ENCODE data around the gene THUMPD2.

GRCh38 chr2:39703181-39703872 is 75.7 kb downstream of the THUMPD2 start:
- TF ChIP-seq POLR2AphosphoS5 (IDR thresholded peaks at IDR 0.05) (no peak), EZH2 (IDR thresholded peaks at IDR 0.05; ENCODE audit: borderline replicate concordance, insufficient read depth, low read length, poor library complexity, severe bottlenecking) (no peak)
- TF ChIP-seq, protein P1, sequence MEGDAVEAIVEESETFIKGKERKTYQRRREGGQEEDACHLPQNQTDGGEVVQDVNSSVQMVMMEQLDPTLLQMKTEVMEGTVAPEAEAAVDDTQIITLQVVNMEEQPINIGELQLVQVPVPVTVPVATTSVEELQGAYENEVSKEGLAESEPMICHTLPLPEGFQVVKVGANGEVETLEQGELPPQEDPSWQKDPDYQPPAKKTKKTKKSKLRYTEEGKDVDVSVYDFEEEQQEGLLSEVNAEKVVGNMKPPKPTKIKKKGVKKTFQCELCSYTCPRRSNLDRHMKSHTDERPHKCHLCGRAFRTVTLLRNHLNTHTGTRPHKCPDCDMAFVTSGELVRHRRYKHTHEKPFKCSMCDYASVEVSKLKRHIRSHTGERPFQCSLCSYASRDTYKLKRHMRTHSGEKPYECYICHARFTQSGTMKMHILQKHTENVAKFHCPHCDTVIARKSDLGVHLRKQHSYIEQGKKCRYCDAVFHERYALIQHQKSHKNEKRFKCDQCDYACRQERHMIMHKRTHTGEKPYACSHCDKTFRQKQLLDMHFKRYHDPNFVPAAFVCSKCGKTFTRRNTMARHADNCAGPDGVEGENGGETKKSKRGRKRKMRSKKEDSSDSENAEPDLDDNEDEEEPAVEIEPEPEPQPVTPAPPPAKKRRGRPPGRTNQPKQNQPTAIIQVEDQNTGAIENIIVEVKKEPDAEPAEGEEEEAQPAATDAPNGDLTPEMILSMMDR (IDR thresholded peaks at IDR 0.05; ENCODE audit: poor library complexity, severe bottlenecking), result no peak
- TF ChIP-seq, protein P2, sequence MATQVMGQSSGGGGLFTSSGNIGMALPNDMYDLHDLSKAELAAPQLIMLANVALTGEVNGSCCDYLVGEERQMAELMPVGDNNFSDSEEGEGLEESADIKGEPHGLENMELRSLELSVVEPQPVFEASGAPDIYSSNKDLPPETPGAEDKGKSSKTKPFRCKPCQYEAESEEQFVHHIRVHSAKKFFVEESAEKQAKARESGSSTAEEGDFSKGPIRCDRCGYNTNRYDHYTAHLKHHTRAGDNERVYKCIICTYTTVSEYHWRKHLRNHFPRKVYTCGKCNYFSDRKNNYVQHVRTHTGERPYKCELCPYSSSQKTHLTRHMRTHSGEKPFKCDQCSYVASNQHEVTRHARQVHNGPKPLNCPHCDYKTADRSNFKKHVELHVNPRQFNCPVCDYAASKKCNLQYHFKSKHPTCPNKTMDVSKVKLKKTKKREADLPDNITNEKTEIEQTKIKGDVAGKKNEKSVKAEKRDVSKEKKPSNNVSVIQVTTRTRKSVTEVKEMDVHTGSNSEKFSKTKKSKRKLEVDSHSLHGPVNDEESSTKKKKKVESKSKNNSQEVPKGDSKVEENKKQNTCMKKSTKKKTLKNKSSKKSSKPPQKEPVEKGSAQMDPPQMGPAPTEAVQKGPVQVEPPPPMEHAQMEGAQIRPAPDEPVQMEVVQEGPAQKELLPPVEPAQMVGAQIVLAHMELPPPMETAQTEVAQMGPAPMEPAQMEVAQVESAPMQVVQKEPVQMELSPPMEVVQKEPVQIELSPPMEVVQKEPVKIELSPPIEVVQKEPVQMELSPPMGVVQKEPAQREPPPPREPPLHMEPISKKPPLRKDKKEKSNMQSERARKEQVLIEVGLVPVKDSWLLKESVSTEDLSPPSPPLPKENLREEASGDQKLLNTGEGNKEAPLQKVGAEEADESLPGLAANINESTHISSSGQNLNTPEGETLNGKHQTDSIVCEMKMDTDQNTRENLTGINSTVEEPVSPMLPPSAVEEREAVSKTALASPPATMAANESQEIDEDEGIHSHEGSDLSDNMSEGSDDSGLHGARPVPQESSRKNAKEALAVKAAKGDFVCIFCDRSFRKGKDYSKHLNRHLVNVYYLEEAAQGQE (IDR thresholded peaks at IDR 0.05; ENCODE audit: borderline replicate concordance), result no peak

Data from neural cell (in vitro differentiated cells).